ENCODE data around the gene NRARP.

Gene NRARP

DNA sequence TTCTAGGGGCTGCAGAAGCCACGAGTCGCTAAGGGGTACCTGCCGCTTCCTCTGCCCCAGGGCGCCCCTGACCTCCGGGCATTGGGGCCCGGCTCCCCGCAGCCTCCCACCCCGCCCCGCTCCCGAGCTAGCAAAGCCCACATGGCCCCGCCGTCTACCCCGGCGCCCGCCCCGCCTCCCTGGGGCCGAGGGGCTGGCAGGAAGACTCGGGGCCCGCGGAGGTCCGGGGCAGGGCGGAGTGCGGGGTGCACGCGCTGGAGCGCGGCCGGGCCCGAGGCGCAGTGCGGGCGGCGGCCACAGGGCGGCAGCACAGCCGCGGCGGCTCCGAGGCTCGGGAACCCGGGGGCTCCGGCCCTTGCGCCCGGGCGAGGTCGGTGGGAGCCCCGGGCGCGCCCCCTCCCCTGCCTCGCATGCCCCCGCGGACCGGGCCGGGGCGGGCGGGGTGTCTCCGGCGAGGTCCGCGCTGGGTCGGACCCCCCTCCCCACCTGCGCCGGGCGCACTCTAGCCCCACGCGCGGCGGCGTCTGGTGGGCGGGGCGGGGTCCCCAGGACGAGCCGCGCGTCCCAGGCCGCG is 6.7 kb downstream of the NRARP start:
- Histone ChIP-seq H3K27ac (ENCODE audit: low read length) (no peak overlapping the region), H3K4me2 (ENCODE audit: low read length) (no peak overlapping the region), H3K36me3 (replicated peaks; ENCODE audit: low read depth, low read length) (no peaks in the 10 kb centered on the region), H3K79me2 (ENCODE audit: low read length) (no peaks in the 10 kb centered on the region), H2AFZ (ENCODE audit: low read depth, low read length) (no peak overlapping the region), H3K4me1 (ENCODE audit: low read length) (peaks cover 33% of the 10 kb centered on the region), H3K9me3 (ENCODE audit: insufficient read depth, low read length) (no peaks in the 10 kb centered on the region), H3K4me3 (ENCODE audit: low read length) (no peak overlapping the region), H3K9ac (ENCODE audit: low read length) (no peak overlapping the region), H3K27me3 (ENCODE audit: low read depth, low read length) (no peaks in the 10 kb centered on the region), H4K20me1 (ENCODE audit: insufficient read depth, low read length) (no peaks in the 10 kb centered on the region)
- TF ChIP-seq, protein P1, sequence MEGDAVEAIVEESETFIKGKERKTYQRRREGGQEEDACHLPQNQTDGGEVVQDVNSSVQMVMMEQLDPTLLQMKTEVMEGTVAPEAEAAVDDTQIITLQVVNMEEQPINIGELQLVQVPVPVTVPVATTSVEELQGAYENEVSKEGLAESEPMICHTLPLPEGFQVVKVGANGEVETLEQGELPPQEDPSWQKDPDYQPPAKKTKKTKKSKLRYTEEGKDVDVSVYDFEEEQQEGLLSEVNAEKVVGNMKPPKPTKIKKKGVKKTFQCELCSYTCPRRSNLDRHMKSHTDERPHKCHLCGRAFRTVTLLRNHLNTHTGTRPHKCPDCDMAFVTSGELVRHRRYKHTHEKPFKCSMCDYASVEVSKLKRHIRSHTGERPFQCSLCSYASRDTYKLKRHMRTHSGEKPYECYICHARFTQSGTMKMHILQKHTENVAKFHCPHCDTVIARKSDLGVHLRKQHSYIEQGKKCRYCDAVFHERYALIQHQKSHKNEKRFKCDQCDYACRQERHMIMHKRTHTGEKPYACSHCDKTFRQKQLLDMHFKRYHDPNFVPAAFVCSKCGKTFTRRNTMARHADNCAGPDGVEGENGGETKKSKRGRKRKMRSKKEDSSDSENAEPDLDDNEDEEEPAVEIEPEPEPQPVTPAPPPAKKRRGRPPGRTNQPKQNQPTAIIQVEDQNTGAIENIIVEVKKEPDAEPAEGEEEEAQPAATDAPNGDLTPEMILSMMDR (IDR thresholded peaks at IDR 0.05; ENCODE audit: low read depth, low read length), result no peak
- TF ChIP-seq EZH2phosphoT487 (IDR thresholded peaks at IDR 0.05; ENCODE audit: low read depth), result no peak

DNA sequence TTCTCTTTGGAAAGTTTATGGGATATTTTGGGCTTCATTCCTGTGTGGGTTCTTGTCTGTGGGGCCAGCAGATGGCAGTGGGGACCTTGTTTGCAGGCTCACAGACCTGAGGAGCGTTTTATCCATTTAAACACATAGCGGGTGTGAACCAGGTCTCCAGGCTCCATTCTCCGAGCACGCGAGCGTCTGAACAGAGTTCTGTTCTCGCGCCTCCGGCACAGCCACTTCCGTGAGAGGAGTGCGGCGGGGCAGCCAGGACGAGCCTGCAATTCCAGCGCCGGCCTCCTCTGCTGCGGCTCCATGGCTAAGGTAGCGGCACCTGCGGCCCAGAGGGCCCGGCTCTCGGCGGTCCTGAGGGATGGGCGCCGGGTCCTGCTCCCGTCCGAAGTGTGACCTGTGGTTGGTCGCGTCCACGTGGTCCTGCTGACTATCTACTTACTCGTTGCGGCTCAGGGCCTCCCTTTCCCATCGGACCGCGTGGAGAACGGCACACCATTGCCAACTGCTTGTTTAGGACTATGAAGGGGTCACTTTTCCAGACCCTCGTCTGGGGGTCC is 7.3 kb downstream of the NRARP start:
- Histone ChIP-seq H3K27ac (ENCODE audit: low read length) (no peak overlapping the region), H3K79me2 (ENCODE audit: low read length) (no peaks in the 10 kb centered on the region), H3K4me3 (ENCODE audit: low read length) (no peak overlapping the region)

DNA sequence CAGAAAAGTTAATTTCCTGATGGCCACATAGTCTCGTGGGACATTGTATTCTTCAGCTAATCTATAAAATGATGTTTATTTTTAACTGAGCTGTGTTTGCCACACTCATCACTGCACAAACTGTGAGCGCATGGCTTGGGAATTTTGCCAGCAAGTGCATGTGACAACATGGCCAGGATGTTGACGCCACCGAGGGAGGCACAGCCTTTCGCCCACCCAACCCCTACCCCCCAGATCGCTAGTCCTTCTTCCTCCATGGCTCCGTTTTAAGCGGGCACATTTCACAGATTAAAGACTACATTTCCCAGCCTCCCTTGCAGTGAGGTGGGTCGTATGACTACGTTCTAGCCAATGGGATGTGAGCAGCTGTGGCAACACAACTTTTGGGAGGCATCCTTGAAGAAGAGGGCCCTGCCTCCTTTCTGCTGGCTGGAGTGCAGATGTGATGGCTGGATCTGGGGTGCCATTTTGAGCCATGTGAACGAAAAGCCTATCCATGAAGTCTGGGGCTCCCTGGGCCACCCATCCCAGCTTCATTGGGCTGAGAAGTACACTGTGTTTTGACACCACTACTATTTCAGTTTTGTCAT is 7.9 kb downstream of the NRARP start:
- Histone ChIP-seq H2AFZ (ENCODE audit: low read depth, low read length) (no peak overlapping the region), H3K4me2 (ENCODE audit: low read length) (no peak overlapping the region)

More for the DNA sequence above, 7.3 kb downstream of the NRARP start:
- Histone ChIP-seq H3K4me2 (ENCODE audit: low read length) (no peak overlapping the region), H3K36me3 (replicated peaks; ENCODE audit: low read depth, low read length) (no peaks in the 10 kb centered on the region), H3K9me3 (ENCODE audit: insufficient read depth, low read length) (no peaks in the 10 kb centered on the region), H4K20me1 (ENCODE audit: insufficient read depth, low read length) (no peaks in the 10 kb centered on the region), H3K27me3 (ENCODE audit: low read depth, low read length) (no peaks in the 10 kb centered on the region), H3K4me1 (ENCODE audit: low read length) (peaks cover 28% of the 10 kb centered on the region), H3K9ac (ENCODE audit: low read length) (no peak overlapping the region), H2AFZ (ENCODE audit: low read depth, low read length) (no peak overlapping the region)
- TF ChIP-seq, protein P1 (IDR thresholded peaks at IDR 0.05; ENCODE audit: low read depth, low read length), result peak; percentile 42
- no peak for TF ChIP-seq EZH2phosphoT487 (IDR thresholded peaks at IDR 0.05; ENCODE audit: low read depth)

DNA sequence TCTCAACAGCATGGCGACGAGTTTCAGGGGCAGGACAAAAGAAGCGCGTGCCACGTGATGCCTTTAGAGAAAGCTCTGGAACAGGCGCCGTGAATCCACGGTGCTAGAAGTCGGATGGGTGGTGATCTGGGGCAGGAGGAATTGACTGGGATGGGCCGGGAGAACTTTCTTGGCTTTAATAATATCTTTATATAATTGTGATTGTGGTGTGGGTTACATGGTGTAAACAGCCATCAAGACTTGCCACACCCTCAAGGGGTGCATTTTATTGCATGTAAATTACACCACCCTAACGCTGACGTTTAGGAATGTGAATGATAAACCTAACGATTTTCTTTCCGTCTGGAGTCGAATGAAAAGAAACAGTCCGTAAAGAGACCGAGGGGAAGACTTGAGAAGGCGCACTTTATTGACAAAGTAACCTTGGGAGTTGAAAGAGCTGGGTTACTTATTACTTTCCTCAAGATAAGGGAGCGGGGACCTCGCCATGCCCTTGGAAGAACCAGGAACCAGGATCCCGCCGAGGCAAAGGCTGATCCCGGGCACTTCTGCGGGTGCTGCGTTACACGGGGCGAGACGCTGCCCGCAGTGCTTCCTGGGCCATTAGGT is 8.5 kb downstream of the NRARP start:
- H3K9me3 ChIP-seq (ENCODE audit: insufficient read depth, low read length), result no peaks in the 10 kb centered on the region
- no peaks in the 10 kb centered on the region for H4K20me1 ChIP-seq (ENCODE audit: insufficient read depth, low read length)
- H3K27me3 ChIP-seq (ENCODE audit: low read depth, low read length), result no peaks in the 10 kb centered on the region
- H3K9ac ChIP-seq (ENCODE audit: low read length), result no peak overlapping the region
- H3K4me3 ChIP-seq (ENCODE audit: low read length), result no peak overlapping the region
- no peaks in the 10 kb centered on the region for H3K79me2 ChIP-seq (ENCODE audit: low read length)
- no peak overlapping the region for H2AFZ ChIP-seq (ENCODE audit: low read depth, low read length)
- no peak overlapping the region for H3K27ac ChIP-seq (ENCODE audit: low read length)
- no peaks in the 10 kb centered on the region for H3K36me3 ChIP-seq (replicated peaks; ENCODE audit: low read depth, low read length)
- H3K4me2 ChIP-seq (ENCODE audit: low read length), result no peak overlapping the region
- H3K4me1 ChIP-seq (ENCODE audit: low read length), result peaks cover 17% of the 10 kb centered on the region
- TF ChIP-seq, protein P1 (IDR thresholded peaks at IDR 0.05; ENCODE audit: low read depth, low read length), result no peak
- TF ChIP-seq EZH2phosphoT487 (IDR thresholded peaks at IDR 0.05; ENCODE audit: low read depth), result no peak

More for the DNA sequence above, 7.9 kb downstream of the NRARP start:
- Histone ChIP-seq H3K4me3 (ENCODE audit: low read length) (no peak overlapping the region), H3K79me2 (ENCODE audit: low read length) (no peaks in the 10 kb centered on the region), H3K9ac (ENCODE audit: low read length) (no peak overlapping the region), H3K27me3 (ENCODE audit: low read depth, low read length) (no peaks in the 10 kb centered on the region), H3K4me1 (ENCODE audit: low read length) (peaks cover 23% of the 10 kb centered on the region), H4K20me1 (ENCODE audit: insufficient read depth, low read length) (no peaks in the 10 kb centered on the region), H3K27ac (ENCODE audit: low read length) (no peak overlapping the region), H3K9me3 (ENCODE audit: insufficient read depth, low read length) (no peaks in the 10 kb centered on the region), H3K36me3 (replicated peaks; ENCODE audit: low read depth, low read length) (no peaks in the 10 kb centered on the region)
- TF ChIP-seq, protein P1 (IDR thresholded peaks at IDR 0.05; ENCODE audit: low read depth, low read length), result no peak
- TF ChIP-seq EZH2phosphoT487 (IDR thresholded peaks at IDR 0.05; ENCODE audit: low read depth), result no peak
